ENCODE data around the gene KMT2B.
"Not testable (repeated sequence)": the region's sequence is repeated elsewhere in the genome, so short reads cannot be mapped to it uniquely, and the experiment has no call there.

KMT2B gene

DNA sequence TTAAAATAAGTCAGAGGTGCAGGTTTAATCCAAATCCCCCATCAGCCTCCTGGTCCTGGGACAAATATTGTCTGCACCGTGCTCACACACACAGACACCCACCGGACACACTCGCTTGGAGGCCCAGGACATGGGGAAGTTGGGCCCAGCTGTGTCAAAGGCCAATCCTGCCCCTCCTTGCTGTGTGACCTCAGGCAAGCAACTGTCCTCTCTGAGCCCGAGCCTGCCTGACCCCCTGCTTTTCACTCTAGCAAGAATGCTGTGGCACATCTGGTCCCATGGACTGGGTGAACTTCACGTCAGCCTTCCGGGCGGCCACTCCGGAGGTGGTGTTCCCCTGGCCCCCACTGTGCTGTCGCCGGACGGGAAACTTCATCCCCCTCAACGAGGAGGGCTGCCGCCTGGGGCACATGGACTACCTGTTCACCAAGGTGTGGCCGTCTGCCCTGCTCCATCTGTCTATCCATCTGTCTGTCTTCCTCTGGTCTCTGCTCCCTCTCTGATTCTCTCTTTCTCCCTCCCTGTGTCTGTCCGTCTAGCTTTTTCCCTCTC is 42.1 kb upstream of the KMT2B start:
- TF ChIP-seq, protein P1, sequence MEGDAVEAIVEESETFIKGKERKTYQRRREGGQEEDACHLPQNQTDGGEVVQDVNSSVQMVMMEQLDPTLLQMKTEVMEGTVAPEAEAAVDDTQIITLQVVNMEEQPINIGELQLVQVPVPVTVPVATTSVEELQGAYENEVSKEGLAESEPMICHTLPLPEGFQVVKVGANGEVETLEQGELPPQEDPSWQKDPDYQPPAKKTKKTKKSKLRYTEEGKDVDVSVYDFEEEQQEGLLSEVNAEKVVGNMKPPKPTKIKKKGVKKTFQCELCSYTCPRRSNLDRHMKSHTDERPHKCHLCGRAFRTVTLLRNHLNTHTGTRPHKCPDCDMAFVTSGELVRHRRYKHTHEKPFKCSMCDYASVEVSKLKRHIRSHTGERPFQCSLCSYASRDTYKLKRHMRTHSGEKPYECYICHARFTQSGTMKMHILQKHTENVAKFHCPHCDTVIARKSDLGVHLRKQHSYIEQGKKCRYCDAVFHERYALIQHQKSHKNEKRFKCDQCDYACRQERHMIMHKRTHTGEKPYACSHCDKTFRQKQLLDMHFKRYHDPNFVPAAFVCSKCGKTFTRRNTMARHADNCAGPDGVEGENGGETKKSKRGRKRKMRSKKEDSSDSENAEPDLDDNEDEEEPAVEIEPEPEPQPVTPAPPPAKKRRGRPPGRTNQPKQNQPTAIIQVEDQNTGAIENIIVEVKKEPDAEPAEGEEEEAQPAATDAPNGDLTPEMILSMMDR (IDR thresholded peaks at IDR 0.05; ENCODE audit: borderline replicate concordance, insufficient read depth, low read depth, low read length) = no peak
- H3K4me3 ChIP-seq (ENCODE audit: low read depth, low read length) = no peak overlapping the region

DNA sequence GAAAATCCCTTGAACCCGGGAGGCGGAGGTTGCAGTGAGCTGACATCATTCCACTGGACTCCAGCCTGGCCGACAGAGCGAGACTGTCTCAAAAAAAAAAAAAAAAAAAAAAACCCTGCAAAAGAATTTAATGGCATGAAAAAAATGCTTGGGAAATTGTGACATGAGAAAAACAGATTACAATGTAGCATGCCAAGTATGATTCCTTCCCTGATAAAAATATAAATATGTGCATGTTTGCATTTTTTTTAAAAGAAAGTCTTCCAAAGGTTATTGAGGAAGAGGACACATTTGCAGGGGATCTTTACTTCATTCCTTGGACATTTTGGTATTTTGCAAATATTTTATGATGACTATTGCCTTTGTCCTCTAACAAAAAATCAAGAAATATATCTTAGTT is 28.0 kb upstream of the KMT2B start:
- TF ChIP-seq, protein P1 (IDR thresholded peaks at IDR 0.05; ENCODE audit: borderline replicate concordance, insufficient read depth, low read depth, low read length) = no peak

DNA sequence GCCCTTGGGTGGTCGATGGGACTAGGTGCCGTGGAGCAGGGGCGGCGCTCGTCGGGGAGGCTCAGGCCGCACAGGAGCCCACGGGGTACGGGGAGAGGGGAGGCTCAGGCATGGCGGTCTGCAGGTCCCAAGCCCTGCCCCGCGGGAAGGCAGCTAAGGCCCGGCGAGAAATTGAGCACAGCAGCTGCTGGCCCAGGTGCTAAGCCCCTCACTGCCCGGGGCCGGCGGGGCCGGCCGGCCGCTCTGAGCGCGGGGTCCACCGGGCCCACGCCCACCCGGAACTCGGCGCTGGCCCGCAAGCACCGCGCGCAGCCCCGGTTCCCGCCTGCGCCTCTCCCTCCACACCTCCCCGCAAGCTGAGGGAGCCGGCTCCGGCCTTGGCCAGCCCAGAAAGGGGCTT is 26.7 kb upstream of the KMT2B start:
- not testable (repeated sequence) for H3K4me3 ChIP-seq (ENCODE audit: low read depth, low read length)

More for the DNA sequence above, 28.0 kb upstream of the KMT2B start:
- H3K4me3 ChIP-seq (ENCODE audit: low read depth, low read length) = no peak overlapping the region

DNA sequence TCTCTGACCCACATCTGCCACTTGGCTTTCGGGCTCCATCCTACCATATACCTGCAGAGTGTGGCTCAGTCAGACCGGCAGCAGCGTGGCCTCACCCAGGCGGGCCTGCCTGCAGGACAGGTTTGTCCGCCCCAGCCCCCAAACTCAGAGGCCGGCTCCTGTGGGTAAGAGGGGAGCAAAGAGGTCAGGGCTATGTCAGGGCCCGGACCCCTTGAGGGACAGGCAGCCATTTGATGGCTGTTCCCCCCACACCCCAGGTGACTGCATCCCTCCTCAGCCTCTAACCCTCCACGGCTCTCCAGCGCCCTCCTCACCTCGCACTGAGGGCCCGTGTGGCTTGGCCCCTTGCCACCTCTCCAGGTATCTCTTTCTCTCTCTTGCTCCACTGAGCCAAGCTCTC is 25.8 kb upstream of the KMT2B start:
- no peak overlapping the region for H3K4me3 ChIP-seq (ENCODE audit: low read depth, low read length)
- TF ChIP-seq, protein P1 (IDR thresholded peaks at IDR 0.05; ENCODE audit: borderline replicate concordance, insufficient read depth, low read depth, low read length) = no peak

DNA sequence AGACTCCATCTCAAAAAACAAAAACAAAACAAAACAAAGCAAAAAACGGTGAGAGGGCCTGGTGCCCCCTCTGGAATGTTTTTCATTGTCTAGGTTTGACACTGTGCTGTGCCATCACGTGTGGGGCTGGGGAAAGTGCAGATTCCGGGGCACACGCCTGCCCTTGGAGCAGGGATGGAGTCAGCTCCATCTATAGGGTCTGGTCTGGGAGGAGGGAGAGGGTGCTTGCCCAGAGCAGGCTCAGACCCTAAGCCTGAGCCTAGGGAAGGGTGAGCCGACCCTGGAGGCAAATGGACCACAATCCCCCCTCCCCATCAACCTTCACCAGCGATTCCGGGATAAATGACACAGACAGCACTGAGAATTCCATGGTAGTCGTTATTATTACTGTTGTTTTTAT is 24.4 kb upstream of the KMT2B start:
- H3K4me3 ChIP-seq (ENCODE audit: low read depth, low read length) = no peak overlapping the region
- TF ChIP-seq, protein P1 (IDR thresholded peaks at IDR 0.05; ENCODE audit: borderline replicate concordance, insufficient read depth, low read depth, low read length) = no peak

DNA sequence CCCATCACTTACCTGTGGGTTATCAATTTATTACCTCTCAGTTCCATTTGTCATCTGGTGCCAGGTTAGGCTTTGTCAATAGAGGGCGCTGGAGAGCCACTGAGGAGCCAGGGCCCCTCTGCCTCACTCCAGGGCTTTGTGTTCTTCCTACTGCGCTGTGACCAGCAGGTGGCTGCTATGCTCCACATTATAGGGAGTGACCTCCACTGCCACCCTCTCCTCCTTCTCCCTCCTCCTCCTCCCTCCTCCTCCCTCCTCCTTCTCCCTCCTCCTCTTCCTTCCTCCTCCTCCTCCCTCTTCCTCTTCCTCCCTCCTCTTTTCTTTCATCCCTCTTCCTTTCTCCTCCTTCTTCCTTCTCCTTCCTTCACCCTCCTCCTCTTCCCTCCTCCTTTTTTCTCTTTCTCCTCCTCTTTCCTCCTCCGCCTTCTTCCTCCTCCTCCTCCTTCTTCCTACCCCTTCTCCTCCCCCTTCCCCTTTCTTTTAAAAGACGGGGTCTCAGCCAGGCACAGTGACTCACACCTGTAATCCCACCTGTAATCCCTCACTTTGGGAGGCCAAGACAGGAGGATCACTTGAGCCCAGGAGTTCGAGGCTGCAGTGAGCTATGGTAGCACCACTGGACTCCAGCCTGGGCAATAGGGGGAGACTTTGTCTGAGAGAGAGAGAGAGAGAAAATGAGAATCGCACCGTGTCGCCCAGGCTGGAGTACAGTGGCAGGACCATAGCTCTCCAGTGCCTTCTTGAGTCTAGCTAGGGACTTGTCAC is 23.8 kb upstream of the KMT2B start:
- no peak overlapping the region for H3K4me3 ChIP-seq (ENCODE audit: low read depth, low read length)
- TF ChIP-seq, protein P1 (IDR thresholded peaks at IDR 0.05; ENCODE audit: borderline replicate concordance, insufficient read depth, low read depth, low read length) = peak; percentile 98

DNA sequence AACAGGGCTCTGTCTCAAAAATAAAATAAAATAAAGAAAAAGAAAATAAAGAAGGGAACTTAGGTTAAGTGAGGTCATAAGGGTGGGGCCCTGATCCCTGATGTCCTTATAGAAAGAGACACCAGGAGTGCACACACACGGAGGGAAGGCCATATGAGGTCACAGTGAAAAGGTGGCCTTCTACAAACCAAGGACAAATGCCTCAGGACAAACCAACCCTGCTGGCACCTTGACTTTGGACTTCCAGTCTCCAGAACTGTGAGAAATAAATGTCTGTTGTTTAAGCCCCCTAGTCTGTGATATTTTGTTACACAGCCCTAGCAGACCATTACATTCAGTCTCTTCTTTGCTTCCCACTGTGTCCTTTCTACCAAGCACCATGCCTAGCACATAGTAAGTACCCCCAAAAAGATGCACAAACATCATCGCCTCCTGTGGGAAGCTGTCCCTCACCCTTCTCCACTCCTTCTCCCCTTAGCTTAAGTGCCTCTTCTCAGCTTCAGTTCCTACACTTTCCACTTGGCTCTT is 21.8 kb upstream of the KMT2B start:
- H3K4me3 ChIP-seq (ENCODE audit: low read depth, low read length) = no peak overlapping the region
- TF ChIP-seq, protein P1 (IDR thresholded peaks at IDR 0.05; ENCODE audit: borderline replicate concordance, insufficient read depth, low read depth, low read length) = no peak
